ENCODE results near the gene EIF4E3.

Gene EIF4E3

DNA sequence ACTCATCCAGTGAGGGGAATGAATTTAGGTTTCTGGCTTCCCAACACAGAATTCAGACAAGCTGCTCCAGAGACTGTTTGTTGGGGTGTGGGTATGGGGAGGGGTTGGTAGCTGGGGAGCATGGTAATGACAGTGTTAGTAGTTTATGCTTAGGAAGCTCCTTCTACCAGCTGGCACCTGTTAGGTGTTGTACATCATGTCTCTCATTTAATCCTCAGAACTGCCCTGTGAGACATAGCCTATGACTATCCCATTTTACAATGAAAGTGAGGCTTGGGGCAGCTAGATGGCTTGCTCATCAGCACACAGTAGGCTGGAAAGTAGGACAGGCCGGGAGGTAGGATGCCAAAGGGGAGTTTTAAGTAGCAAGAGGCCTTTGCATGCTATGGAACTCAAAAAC, 2.5 kb downstream of the EIF4E3 start:
- no peak for DNase-seq

DNA sequence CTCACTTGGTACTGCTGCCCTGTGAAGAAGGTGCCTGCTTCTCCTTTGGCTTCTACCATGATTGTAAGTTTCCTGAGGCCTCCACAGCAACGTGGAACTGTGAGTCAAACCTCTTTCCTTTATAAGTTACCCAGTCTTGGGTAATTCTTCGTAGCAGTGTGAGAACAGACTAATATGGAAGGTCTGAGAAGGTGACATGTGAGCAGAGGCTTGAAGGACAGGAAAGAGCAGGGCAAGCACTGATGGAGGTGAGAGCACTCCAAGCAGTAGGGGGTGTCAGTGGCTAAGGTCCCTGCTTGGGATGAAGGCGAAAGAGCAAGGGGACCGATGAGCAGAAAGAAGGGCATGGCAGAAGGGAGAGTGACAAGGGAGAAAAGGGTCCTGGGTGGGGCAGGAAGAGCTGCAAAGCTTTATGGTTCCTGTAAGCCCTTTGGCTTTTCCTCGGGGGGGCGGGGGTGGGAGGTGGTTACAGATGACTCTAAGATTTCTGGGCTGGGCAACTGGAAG, 3.5 kb downstream of the EIF4E3 start:
- no peak for DNase-seq

DNA sequence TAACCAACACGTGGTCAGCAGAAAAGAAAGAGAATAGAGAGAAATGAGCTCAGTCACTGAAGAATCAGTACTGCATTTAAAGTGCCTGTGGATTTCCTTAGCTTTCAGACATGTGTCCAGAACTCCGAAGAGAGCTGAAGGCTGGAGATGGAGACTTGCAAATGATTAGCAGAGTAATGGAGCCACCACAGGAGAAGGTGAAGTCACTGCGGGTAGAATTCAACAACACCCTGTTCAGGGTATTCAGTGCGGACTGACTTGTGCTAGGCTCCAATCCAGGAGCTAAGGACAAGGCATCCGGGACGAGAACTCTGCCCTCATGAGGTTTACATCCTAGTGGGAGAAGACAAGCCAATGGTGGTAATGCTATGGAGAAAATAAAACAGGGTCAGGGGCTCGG, 4.2 kb downstream of the EIF4E3 start:
- DNase-seq: no peak

DNA sequence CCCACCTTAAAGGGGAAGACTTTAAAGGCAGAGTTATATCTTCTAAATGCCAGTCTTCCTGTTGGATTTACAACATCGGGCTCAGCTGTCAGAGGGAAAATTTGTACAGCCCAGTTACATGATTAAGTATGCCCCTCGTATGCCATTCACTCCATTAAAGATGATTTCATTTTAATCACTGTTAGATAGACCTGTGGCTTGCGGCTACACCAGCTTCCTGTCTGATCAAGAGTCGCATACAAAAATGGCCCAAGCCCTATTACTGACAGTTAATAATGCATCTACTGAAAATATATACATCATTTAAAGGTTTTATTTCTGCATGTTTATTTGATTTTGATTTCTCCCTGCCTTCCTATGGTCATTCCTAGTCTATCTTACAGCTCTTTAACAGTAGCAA, 7.1 kb downstream of the EIF4E3 start:
- DNase-seq: no peak

DNA sequence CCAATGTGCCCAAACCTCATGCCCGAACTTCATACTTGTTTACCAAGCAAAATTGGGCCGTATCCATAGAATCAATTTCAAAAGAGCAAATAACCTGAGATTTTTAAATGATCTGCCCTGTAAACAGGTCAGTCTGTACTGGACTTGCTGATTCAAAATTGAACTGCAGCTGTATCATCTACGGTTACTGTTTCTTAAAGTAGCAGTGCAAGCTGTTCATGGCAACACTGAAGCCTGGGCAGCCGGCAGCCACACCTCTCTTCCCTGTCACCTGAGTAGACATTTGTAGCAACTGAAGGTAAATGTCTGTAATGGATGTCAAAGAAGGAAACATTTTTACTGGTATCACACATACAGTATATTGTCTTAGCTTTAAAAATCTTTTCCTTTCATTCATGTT, 10.6 kb downstream of the EIF4E3 start:
- no peak for DNase-seq

DNA sequence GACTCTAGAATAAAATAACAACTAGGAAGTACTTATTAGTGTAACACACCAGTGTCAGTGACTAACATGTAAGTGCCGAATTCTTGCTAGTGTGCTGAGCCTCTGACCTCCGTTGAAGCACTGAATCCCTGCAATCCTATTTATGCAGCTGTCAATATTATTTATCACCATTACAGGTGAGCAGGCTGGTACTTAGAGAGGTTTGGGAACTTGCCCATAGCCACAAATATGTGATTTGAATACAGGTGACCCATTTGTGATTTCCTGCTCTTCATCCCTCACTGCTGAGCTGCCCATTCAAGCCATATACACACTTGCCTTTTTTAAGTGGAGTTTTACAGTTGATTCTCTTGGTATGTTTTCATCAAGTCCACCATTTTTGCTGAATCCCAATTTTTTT, 12.2 kb downstream of the EIF4E3 start:
- DNase-seq: no peak

DNA sequence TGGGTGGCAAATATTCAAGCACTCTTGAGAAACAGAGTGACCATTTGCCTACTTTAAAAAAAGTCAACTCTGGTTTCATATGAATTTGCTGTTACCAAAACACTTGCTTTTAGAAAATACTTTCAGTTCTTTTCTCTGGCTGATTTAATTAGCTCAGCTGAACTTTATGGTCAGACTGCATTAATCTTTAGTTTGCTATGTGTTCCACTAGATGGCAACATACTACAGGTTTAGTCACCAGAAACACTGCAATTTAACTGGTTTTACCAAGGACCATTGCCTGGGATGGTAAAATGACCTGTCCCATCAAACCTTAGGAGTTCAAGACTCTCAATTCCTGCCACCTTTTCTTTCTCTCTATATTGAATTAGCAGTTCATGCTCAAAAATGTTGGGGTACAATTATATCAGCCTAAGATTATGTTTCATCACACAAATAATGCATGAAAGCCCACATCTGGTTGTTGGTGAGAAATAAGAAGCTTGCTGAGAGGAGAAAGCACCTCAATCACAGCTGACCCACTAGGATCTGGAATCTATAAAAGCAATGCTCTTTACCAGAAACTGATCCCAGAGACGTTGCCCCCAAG, 14.2 kb downstream of the EIF4E3 start:
- peak; percentile 32 for DNase-seq

DNA sequence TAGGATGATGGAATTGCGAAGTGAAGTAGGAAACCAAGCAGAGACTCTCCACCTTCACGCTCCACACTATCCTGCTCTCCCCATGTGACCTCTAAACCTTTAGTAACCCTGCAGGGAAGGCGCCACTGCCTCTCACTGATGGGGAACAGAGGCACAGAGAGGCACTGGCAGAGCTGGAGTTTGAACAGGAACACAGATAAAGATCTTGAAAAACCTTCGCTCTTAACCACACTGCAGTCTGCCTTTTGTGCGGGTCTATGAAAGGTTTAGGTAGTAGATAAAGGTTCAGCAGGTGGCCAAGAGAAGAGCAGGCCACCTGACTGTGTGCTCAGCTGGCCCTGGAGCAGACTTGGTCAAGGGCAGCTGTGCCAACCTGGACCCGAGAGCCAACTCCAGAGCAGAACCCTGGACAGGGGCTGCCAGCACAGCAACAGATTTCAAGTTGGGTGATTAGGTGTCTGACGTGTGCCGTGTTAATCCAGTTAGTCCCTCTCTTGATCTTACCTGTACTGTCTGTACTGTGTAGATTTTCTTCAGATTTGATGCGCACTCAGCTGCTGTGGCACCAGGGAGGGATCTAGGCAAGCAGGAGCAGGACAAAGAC, 15.2 kb downstream of the EIF4E3 start:
- no peak for DNase-seq

DNA sequence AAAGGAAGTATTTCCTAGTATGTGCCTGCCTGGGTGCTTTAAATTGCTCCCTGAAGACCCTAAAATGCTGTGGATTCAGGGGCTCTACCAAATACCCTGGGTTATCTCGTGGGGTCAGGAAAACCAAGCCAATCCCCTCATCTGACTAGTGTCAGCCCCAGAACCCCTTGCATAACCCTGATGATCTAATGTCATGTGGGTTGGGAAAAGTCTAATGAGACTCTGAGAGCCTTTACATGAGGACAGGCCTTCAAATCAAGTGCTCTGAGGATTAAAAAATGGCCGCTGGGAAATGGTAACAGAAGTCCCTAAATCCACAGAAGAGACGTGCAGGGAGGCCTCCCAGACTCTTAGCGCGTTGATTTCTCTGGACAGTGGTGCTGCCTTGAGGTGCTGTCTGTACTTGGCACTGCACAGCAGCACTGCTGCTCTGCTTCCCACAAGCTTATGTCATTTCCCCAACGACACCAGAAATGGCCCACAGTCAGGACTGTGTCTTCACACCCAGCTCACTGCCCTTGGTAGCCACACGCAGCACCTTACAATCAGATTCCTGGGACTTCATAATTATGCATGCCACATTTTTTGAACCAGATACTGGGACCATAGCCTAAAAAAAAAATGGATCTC, 16.6 kb downstream of the EIF4E3 start:
- no peak for DNase-seq

DNA sequence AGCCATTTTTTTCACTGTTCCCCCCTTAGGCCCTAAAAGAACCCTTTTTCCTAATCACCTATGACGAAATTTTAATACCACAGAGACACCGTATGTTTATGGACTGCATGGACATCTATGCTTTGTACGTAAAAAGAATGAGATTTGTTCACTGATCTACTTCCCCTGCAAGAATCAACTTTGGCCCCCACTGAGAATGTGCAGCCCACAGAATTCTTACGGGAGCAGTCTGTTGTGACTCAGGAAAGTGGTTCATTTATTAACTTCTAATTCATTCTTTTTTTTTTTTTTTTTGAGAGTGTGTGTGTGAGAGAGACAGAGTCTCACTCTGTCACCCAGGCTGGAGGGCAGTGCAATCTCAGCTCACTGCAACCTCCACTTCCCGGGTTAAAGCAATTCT, 17.6 kb downstream of the EIF4E3 start:
- DNase-seq: no peak

DNA sequence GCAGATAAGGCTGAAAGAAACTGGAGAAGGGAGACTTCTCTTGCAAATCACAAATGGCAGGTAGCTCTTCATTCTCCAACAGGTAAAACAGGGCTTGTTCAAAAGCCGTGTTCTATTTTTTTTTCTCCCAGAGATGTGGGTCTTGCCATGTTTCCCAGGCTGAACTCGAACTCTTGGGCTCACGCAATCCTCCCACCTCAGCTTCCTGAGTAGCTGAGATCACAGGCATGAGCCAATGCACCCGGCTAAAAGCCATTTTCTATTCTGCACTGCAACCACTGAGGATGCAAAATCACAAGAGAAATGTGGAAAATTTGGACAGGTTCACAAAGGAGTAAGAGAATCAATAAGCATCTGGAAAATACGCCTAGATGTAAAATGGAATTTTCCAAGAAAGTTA, 19.5 kb downstream of the EIF4E3 start:
- DNase-seq: no peak

DNA sequence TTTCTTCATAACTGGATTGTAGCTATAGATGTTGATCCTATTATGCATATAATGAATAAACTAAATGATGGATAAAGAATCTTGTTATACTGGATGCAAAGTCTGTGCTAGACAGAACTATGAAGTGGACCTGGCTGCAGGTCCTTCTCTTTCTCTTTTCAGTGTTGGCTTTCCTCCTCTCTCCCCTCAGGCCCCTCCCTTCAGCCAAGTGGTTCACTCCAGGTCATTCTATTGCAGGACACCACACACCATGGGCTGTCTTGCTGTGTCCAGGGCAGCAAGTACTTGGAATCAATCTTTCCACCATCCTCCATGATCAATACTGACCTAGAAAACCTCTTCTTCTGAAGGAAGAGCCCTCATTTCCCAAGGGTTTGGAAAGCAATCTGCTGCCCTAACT, 20.3 kb downstream of the EIF4E3 start:
- DNase-seq: no peak

DNA sequence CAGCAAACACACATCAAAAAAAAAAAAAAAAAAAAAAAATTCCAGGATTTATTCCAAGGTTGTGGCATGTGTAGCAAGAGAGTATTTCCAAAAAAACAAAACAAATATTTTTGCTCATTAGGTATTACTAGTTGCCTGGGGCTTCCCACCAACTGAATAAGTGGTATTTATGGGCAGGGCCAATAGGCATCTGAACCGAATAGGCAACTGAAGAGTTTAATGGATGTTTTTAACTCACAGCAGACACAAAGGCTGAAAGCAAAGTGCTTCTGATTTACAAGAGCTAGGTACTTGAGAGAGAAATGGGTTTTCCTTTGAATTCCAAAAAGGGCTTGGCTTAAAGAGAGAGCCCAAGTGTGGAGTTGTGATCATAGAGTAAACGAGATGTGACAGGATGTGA, 21.4 kb downstream of the EIF4E3 start:
- DNase-seq: no peak

DNA sequence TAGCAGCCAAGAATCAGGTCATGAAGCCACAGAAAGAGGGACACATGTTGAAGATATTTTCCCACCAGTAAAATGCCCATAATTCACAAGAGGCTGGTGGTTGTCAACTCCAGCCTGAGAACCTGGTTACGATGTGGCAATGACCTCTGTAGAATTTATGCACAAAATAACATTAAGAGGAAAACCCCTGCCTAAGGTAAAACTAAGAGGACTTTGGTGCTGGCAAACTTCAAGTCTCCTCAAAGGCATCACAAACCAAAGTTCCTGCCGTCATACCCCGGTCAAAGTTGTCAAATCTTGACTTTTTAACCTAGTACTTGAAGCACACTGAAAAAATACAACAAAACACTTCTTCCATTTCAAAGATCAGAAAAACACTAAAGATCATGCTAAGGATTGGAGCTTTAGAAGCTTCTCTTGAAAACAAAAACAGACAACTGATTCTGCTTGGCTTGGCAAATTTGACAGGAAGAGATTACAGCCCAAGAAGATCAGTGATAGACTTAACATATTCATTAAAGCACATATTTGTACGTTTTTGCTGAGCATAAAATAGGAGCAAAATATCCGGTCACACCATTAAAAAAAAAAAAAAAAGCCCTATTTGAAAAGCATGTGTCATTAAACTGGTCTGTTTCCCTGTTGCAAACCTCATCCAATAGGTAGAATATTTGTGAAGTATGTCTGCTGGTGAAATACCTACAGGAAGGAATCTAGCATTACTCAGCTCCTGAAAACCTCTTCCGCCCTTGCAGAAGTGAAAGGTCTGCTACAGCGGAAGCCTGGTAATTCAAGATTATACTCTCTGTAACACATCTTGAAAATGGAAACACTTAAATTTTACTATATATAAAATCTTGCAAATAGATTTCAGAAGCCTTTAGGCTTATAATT, 22.8 kb downstream of the EIF4E3 start:
- no peak for DNase-seq

DNA sequence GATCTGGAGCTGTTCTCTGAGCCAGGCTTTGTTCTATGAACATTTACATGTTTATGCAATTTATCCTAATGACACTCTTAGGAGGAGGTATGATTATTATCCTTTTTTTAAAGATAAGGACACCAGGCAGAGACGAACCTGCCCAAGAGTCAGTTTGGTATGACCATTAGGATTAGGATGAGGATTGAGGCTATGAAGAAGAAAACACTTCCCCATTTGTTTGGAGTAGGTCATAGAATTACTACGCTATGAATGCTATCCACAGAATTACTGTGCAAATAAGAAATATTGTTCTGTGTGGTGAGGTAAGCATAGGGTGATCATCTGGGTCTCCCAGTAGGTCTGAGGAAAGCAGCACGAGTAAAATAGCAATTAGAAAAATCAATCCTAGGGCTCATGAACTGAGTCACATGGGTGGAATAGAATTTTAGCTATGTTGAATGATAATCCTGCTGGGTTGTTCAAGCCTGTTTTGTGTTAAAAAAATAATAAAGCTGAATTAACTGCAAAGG, 23.9 kb downstream of the EIF4E3 start:
- no peak for DNase-seq

DNA sequence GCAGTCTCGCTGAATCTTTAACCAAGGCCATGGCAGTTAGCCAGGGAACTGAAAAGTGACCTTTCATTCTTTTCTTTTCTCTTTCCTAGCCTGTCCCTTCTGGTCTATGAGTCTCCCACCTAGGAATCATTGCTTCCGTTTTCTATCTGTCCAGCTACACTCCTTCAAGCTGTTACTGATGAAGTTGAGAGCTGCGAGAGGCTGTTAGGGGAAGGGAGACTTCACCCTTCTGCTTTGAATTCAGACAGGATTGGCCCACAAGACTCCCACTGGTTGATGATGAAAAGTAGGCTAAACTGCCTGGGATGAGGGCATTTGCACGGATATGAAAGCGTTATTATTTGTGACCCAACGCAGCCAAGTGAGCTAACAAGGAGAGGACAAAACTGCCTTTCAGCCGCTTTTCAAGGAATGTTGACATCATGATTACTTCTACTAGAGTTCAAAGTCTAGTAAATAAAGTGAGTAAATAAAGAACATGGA, 30.2 kb downstream of the EIF4E3 start:
- no peak for DNase-seq

DNA sequence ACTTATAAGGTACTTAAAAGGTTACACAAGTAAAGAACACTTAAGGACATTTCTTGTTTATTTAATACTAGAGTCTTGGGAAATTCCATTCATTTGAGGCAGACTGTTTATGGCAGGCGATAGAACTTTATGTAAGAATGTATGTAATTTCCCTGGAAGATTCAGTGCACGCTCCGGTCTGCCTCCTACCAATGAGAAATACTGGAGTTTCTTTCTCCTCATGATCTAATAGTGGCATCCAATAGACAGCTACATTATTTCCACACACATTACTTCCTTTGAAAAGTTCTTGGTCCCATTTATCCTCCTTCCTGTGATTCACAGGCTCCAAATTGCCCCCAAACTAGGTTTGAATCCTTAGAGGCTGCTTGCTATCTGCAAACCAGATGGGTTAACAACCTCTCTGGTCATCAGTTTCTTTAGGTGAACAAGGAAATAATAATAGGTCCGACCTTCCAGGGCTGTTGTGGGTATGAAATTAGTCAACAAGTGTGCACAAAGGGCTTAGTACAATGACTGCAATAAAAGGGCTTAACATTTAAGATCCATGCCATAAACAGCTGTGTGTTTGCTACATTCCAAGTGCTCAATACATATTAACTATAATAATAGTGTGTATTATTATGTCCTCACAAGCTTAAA, 30.7 kb downstream of the EIF4E3 start:
- DNase-seq: peak; percentile 76

DNA sequence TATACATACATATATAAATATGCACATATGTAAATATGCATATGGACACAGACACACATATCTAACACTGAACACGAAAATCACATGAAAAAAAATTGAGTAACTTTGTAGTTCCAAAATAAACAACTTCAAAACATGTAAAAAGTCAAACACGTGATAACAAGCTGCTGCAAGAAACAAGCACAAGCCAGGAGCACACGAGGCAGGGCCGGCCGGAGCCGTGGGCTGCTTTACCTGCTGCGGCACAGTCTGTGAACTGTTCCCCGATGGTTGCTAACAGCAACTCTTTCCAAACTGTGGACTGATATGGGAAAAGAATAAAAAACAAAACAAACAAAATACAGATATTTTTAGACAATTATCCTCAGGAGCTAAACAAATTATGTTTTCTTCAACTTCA, 31.6 kb downstream of the EIF4E3 start:
- no peak for DNase-seq

DNA sequence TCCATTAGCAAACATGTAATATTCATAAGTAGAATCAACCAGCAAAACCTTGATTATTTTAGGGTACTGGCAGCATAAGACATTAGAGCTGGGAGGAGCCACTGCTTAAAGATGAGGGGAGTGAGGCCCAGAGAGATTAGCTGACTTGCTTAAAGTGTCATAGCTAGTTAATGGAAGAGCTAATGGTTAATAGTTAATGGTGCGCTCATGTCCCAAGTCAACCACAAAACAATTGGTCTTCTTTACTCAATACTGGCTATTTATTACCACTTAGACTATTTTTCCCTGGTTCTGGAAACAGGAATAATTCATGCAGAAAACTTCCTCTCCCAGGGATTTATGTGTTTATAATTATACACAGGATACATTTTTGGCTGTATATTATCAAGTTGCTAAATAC, 33.1 kb downstream of the EIF4E3 start:
- DNase-seq: no peak

DNA sequence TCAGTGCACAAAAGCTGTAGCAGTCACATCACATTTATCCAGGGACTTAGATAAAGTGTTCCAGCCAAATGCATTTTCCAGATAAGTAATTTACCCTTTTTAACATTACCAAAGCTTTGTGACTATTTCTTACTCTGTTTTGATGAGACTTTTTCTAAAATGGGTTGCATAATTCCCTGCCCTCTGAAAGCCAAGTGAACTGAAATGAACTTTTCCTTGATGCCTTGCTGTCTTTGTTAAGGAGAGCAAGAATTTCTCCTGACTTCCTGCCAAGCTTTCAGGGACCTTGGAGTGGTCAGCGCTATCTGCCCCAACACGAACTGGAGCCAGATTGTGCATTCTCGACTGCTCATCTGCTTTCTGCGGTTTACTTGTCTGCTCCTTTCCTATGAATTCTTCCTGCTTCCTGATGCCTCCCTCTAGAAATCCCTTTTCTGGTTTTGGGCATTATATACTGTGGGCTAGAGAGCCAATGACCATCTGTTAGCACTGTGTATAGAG, 34.8 kb downstream of the EIF4E3 start:
- no peak for DNase-seq

DNA sequence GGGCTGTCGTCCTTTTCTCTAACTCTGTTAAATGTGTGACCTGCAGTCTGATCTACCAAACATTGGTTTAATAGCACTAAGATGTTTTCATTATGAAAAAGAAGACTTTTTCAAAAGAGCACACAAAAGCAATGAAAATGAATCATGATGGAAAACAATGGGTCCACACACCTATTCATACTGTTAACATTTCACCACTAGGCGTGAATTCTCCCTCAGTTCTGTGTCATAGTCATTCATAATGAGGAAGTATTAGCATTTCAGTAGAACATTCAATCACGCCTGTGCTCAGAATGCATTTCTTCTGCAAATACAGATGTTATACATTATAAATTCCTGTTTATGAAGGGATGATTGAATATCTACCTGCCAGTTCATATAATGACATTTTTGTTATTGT, 35.9 kb downstream of the EIF4E3 start:
- no peak for DNase-seq

DNA sequence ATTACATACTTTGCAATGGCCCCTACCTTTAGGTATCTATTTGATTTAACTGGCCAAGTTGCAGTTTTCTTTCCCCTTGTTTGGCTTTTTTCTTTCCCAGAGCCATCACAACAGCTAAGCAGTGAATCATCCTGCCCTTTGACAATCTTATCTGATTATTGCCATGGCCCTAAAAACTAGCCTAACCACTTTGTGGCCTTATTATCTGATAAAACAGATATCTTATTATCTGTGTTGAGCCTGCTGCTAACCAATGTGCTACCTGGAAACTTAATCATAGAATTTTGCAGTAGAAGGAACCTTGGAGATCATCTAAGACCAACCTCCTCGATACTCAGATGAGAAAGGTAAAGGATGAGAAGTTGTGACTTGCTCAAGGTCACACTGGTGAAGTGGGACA, 37.1 kb downstream of the EIF4E3 start:
- DNase-seq: no peak

DNA sequence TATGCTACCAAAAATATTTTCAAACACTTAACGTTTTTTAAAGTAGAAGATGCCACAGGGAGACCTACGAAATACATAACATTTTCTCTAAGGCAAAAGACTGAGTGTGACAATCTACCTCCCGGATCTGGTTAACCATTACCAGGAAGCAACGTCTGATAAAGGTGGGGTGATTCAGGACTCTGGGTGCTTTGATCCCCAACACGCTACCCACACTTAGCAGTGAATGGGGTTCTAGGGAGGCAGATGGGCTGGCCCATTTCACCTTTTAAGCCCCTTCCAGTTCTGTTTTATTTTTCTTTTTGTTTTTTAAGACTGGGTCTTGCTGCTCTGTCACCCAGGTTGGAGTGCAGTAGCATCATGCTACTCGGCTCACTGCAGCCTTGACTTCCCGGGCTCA, 39.5 kb downstream of the EIF4E3 start:
- DNase-seq: no peak

All from amniotic stem cell (primary cell).